C4-2B (cell line): ENCODE measurements around the gene TPPP2.

Source experiments
- CTCF ChIP-seq: fragments of 450-650 bp; conservative IDR thresholded peaks from 2 replicates; pipeline ENCODE4 v1.5.1; 2017; ENCODE audit warnings: mild to moderate bottlenecking
- ZFX ChIP-seq: fragments of 450-650 bp; IDR thresholded peaks from 2 replicates; pipeline ENCODE4 v1.6.1; 2017

DNA sequence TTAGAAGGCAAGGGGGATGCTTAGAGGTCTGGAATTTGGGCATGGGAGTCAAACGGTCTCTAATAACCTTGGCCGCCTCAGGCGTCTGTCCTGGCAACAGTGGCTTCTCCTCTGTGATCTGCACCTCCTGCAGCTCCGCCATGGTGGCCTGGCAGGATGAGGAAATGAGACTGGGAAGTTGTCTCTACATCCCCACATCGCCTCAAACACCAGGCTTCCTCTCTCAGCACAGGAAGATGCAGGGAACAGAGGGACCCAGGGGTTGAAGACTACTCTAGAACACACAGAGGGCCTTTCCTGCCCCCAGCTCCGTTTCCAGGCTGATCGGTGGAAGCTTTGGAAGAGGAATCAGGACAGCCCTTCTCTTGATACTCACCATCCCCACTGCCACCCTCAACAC, 6.8 kb upstream of the TPPP2 start:
- TF ChIP-seq CTCF (no peak), ZFX (no peak)
